Cardiac fibroblast (primary cell): ENCODE data around the gene PTGES3L.

Experiments used
- DNase-seq, 2 donors: peaks; one replicate each; pipeline versions ENCODE4 v3.0.0 to v3.0.0-alpha.2; 2010; ENCODE audit warnings: low read depth in 2 of 2
- H3K4me3 ChIP-seq, 2 donors: replicated peaks in 1 of 2; 1 replicate in 1 of 2; 2 replicates in 1 of 2; pipeline ENCODE4 v1.5.1; 2011; ENCODE audit warnings: low read depth in 2 of 2, low read length in 2 of 2, mild to moderate bottlenecking in 2 of 2, moderate library complexity in 1 of 2
- TF ChIP-seq, protein P1 (sequence below): IDR thresholded peaks from one replicate; pipeline ENCODE4 v1.5.1; 2011; ENCODE audit warnings: low read depth, mild to moderate bottlenecking, low read length, inconsistent platforms

Gene PTGES3L

GRCh38 chr17:43024407-43025289 is 44.8 kb upstream of the PTGES3L start, which contains the start of gene RND2:
RND2 (plus strand) TSS chr17:43025231; CDS start chr17:43025348, 117 bp downstream.
- DNase-seq: peak; percentile 96
- TF ChIP-seq, protein P1, sequence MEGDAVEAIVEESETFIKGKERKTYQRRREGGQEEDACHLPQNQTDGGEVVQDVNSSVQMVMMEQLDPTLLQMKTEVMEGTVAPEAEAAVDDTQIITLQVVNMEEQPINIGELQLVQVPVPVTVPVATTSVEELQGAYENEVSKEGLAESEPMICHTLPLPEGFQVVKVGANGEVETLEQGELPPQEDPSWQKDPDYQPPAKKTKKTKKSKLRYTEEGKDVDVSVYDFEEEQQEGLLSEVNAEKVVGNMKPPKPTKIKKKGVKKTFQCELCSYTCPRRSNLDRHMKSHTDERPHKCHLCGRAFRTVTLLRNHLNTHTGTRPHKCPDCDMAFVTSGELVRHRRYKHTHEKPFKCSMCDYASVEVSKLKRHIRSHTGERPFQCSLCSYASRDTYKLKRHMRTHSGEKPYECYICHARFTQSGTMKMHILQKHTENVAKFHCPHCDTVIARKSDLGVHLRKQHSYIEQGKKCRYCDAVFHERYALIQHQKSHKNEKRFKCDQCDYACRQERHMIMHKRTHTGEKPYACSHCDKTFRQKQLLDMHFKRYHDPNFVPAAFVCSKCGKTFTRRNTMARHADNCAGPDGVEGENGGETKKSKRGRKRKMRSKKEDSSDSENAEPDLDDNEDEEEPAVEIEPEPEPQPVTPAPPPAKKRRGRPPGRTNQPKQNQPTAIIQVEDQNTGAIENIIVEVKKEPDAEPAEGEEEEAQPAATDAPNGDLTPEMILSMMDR: peak; percentile 88
- peak within 1 kb of the TSS; percentile 55 to 61 for H3K4me3 ChIP-seq

GRCh38 chr17:43021741-43022512 is 42.0 kb upstream of the PTGES3L start, which contains the start of gene VAT1:
VAT1 (minus strand) TSS chr17:43022385; CDS start chr17:43022322, 63 bp downstream.
- TF ChIP-seq, protein P1: no peak
- H3K4me3 ChIP-seq: peak within 1 kb of the TSS; percentile 99 to 100
- DNase-seq: peak; percentile 76 to 80

- H3K4me3 ChIP-seq: peak overlapping the region; percentile 99 to 100
- TF ChIP-seq, protein P1: no peak
- DNase-seq: peak; percentile 76
These were observed 41.2 kb upstream of the PTGES3L start for GRCh38 chr17:43020789-43021740.

DNA sequence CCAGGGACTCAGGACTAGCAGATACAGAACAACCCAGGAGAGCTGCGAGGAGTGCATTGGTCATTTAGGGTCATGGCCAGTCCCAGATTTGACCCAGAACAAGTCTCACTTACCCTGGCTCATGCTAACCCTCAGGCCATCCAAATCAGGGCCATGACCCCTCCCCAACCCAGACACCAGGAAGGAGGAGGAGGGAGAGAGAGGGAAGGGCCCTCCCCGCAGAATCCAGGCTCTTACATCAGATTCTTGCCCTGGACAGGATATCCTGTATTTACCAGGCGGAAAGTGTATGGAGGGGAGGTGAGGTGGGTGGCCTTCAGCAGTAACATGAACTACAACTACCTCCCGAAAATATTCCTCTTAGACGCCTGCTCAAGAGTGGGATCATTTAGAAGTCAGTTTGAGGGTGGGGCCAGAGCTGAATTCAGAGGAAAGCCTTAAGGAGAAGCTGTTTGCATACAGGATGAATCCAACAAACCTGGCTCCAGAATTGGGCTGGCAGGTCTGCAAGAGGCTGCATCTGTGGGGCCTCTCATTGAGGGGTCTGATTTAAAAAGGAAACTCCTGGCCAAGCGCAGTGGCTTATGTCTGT is 40.2 kb upstream of the PTGES3L start:
- TF ChIP-seq, protein P1: no peak
- DNase-seq: peak; percentile 32 to 53
- peak overlapping the region in 1 of 2 donors; percentile 13 for H3K4me3 ChIP-seq

DNA sequence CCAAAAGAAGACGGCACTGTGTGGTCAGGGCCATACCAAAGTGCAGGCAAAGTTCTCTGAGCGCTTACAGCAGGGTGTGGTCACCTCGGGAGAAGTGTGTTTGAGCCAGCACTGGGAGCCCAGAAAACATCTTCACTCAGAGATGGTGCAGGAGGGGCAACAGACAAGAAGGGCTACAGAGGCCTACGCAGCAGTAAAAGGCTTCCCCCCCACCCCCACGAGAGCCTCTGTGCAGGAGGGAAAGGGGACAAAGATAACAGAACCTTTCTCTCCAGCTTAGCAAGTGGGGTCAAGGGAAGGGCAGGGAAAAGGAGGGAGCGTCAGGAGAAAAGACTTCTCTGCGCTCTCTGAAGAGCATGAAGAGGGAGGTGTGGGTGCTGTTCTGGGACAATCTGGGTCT is 39.5 kb upstream of the PTGES3L start:
- DNase-seq: peak; percentile 27 to 36
- H3K4me3 ChIP-seq: peak overlapping the region in 1 of 2 donors; percentile 13

More for the DNA sequence above, 39.5 kb upstream of the PTGES3L start:
- TF ChIP-seq, protein P1: no peak
